Activated naive CD4-positive, alpha-beta T cell treated with anti-CD3 and anti-CD28 coated beads, Interleukin-2, amount 10 ng/mL, durations not matched to agents 7 days and 5 days (primary cell): ENCODE measurements around the gene RBX1.
"Not testable (repeated sequence)": the region's sequence is repeated elsewhere in the genome, so short reads cannot be mapped to it uniquely, and the experiment has no call there.

ENCODE experiments used
- CTCF ChIA-PET: fragments of 350-600 bp; sonication (Branson Sonifier 250); formaldehyde crosslinking; loops from one replicate; lab custom pipeline; 2021; ENCODE audit warnings: antibody characterized with exemption; lab: Charles Lee
- DNase-seq: peaks from one replicate; pipeline ENCODE4 v3.0.0-alpha.2; 2020
- H3K27ac Mint-ChIP-seq: one replicate; pipeline ENCODE4 v1.8.0; 2021; ENCODE audit warnings: mild to moderate bottlenecking, moderate library complexity, mixed read lengths
- H3K27me3 Mint-ChIP-seq: one replicate; pipeline ENCODE4 v1.8.0; 2021; ENCODE audit warnings: mild to moderate bottlenecking, mixed read lengths
- H3K36me3 Mint-ChIP-seq: one replicate; pipeline ENCODE4 v1.8.0; 2021; ENCODE audit warnings: mixed read lengths
- H3K4me1 Mint-ChIP-seq: one replicate; pipeline ENCODE4 v1.8.0; 2021; ENCODE audit warnings: mixed read lengths
- H3K4me3 Mint-ChIP-seq: one replicate; pipeline ENCODE4 v1.8.0; 2021; ENCODE audit warnings: mild to moderate bottlenecking, moderate library complexity, mixed read lengths
- H3K9me3 Mint-ChIP-seq: one replicate; pipeline ENCODE4 v1.8.0; 2021; ENCODE audit warnings: mixed read lengths

RBX1 gene

GRCh38 chr22:40950962-40951794 is at the start of gene RBX1:
Gene RBX1, plus strand, starts transcription at chr22:40951378. Its CDS starts 21 bp downstream, at chr22:40951399.
- peak within 1 kb of the TSS; percentile 99 for H3K27ac Mint-ChIP-seq

GRCh38 chr22:40904101-40904500 is 47.1 kb upstream of the RBX1 start:
- Mint-ChIP-seq H3K27ac (no peak overlapping the region), H3K27me3 (no peaks in the 10 kb centered on the region)
- CTCF ChIA-PET: interaction anchor here (1.2 to 1.4 kb wide), 2 partner anchors 10 to 467 kb away, joined by 3 to 6 read pairs; no protein-coding TSS in a partner anchor

More at GRCh38 chr22:40950962-40951794, at the start of gene RBX1:
- Mint-ChIP-seq H3K9me3 (no peaks in the 10 kb centered on the region), H3K4me3 (peak within 1 kb of the TSS; percentile 98), H3K4me1 (peaks cover 35% of the 10 kb centered on the region), H3K36me3 (peaks cover 26% of the 10 kb centered on the region), H3K27me3 (peaks cover 6% of the 10 kb centered on the region)
- peak; percentile 99 for DNase-seq
- CTCF ChIA-PET: interaction anchor here (1.5 to 1.8 kb wide), 2 partner anchors 28 to 287 kb away, joined by 4 to 7 read pairs; no protein-coding TSS in a partner anchor

GRCh38 chr22:40908895-40909294 is 42.3 kb upstream of the RBX1 start:
- DNase-seq: no peak
- CTCF ChIA-PET: interaction anchor here (2.1 kb wide), 1 partner anchor 10 kb away, joined by 8 read pairs; no protein-coding TSS in a partner anchor
- Mint-ChIP-seq H3K4me1 (no peaks in the 10 kb centered on the region), H3K9me3 (no peaks in the 10 kb centered on the region), H3K27ac (no peak overlapping the region), H3K27me3 (no peaks in the 10 kb centered on the region), H3K36me3 (peaks cover 4% of the 10 kb centered on the region), H3K4me3 (no peak overlapping the region)

More at GRCh38 chr22:40904101-40904500, 47.1 kb upstream of the RBX1 start:
- Mint-ChIP-seq H3K4me1 (peaks cover 2% of the 10 kb centered on the region), H3K4me3 (no peak overlapping the region), H3K9me3 (no peaks in the 10 kb centered on the region), H3K36me3 (peaks cover 2% of the 10 kb centered on the region)
- no peak for DNase-seq

- no peaks in the 10 kb centered on the region for H3K27me3 Mint-ChIP-seq
- H3K36me3 Mint-ChIP-seq: peaks cover 7% of the 10 kb centered on the region
- H3K9me3 Mint-ChIP-seq: no peaks in the 10 kb centered on the region
- no peak for DNase-seq
- no peaks in the 10 kb centered on the region for H3K4me1 Mint-ChIP-seq
- no peak overlapping the region for H3K27ac Mint-ChIP-seq
- no peak overlapping the region for H3K4me3 Mint-ChIP-seq
- CTCF ChIA-PET: interaction anchor here (2.0 kb wide), 1 partner anchor 11 kb away, joined by 8 read pairs; no protein-coding TSS in a partner anchor
Measured at GRCh38 chr22:40911772-40912171, 39.4 kb upstream of the RBX1 start.

- not testable (repeated sequence) for H3K36me3 Mint-ChIP-seq, H3K4me1 Mint-ChIP-seq, H3K27ac Mint-ChIP-seq, H3K27me3 Mint-ChIP-seq, DNase-seq, H3K4me3 Mint-ChIP-seq, H3K9me3 Mint-ChIP-seq
- CTCF ChIA-PET: interaction anchor here (2.0 kb wide), 1 partner anchor 9 kb away, joined by 8 read pairs; no protein-coding TSS in a partner anchor
Measured at GRCh38 chr22:40912987-40913386, 38.2 kb upstream of the RBX1 start.

- no peak for DNase-seq
- CTCF ChIA-PET: interaction anchor here (1.6 kb wide), 1 partner anchor 318 kb away, joined by 7 read pairs; no protein-coding TSS in a partner anchor
Measured at GRCh38 chr22:40919446-40919845, 31.7 kb upstream of the RBX1 start.

GRCh38 chr22:40920526-40920925 is 30.7 kb upstream of the RBX1 start:
- no peak overlapping the region for H3K4me3 Mint-ChIP-seq
- no peak for DNase-seq
- H3K36me3 Mint-ChIP-seq: peaks cover 11% of the 10 kb centered on the region
- no peaks in the 10 kb centered on the region for H3K27me3 Mint-ChIP-seq
- H3K27ac Mint-ChIP-seq: no peak overlapping the region
- CTCF ChIA-PET: interaction anchor here (0.7 to 5.3 kb wide), 2 partner anchors 137 to 316 kb away, joined by 4 to 113 read pairs; no protein-coding TSS in a partner anchor
- peaks cover 4% of the 10 kb centered on the region for H3K4me1 Mint-ChIP-seq
- H3K9me3 Mint-ChIP-seq: no peaks in the 10 kb centered on the region

More at GRCh38 chr22:40919446-40919845, 31.7 kb upstream of the RBX1 start:
- Mint-ChIP-seq H3K36me3 (peaks cover 11% of the 10 kb centered on the region), H3K27me3 (no peaks in the 10 kb centered on the region), H3K4me3 (no peak overlapping the region), H3K4me1 (peaks cover 4% of the 10 kb centered on the region), H3K27ac (no peak overlapping the region), H3K9me3 (no peaks in the 10 kb centered on the region)

- peaks cover 12% of the 10 kb centered on the region for H3K36me3 Mint-ChIP-seq
Measured at GRCh38 chr22:40922484-40923303, 28.5 kb upstream of the RBX1 start.

GRCh38 chr22:40928657-40929056 is 22.5 kb upstream of the RBX1 start:
- H3K36me3 Mint-ChIP-seq: peaks cover 8% of the 10 kb centered on the region
- no peak overlapping the region for H3K4me3 Mint-ChIP-seq
- no peak overlapping the region for H3K27ac Mint-ChIP-seq
- no peaks in the 10 kb centered on the region for H3K27me3 Mint-ChIP-seq
- no peaks in the 10 kb centered on the region for H3K9me3 Mint-ChIP-seq
- CTCF ChIA-PET: interaction anchor here (1.4 kb wide), 1 partner anchor 309 kb away, joined by 8 read pairs; no protein-coding TSS in a partner anchor
- DNase-seq: no peak
- no peaks in the 10 kb centered on the region for H3K4me1 Mint-ChIP-seq

More at GRCh38 chr22:40922484-40923303, 28.5 kb upstream of the RBX1 start:
- Mint-ChIP-seq H3K4me3 (no peak overlapping the region), H3K4me1 (peaks cover 4% of the 10 kb centered on the region), H3K27me3 (no peaks in the 10 kb centered on the region), H3K9me3 (no peaks in the 10 kb centered on the region), H3K27ac (peak overlapping the region; percentile 2)
- CTCF ChIA-PET: interaction anchor here (0.6 to 5.3 kb wide), 41 partner anchors 8 to 591 kb away, joined by 3 to 113 read pairs (median 4); partner anchors contain the start of gene CHADL
- peak; percentile 21 for DNase-seq

GRCh38 chr22:40932396-40932795 is 18.8 kb upstream of the RBX1 start:
- Mint-ChIP-seq H3K9me3 (no peaks in the 10 kb centered on the region), H3K36me3 (no peaks in the 10 kb centered on the region)
- CTCF ChIA-PET: interaction anchor here (0.8 kb wide), 1 partner anchor 10 kb away, joined by 4 read pairs; no protein-coding TSS in a partner anchor

GRCh38 chr22:40939202-40939601 is 12.0 kb upstream of the RBX1 start:
- H3K36me3 Mint-ChIP-seq: no peaks in the 10 kb centered on the region
- no peaks in the 10 kb centered on the region for H3K27me3 Mint-ChIP-seq
- H3K4me1 Mint-ChIP-seq: no peaks in the 10 kb centered on the region
- H3K4me3 Mint-ChIP-seq: no peak overlapping the region
- CTCF ChIA-PET: no interaction called here
- no peak for DNase-seq
- H3K9me3 Mint-ChIP-seq: no peaks in the 10 kb centered on the region
- H3K27ac Mint-ChIP-seq: no peak overlapping the region

More at GRCh38 chr22:40932396-40932795, 18.8 kb upstream of the RBX1 start:
- H3K27ac Mint-ChIP-seq: no peak overlapping the region
- no peak overlapping the region for H3K4me3 Mint-ChIP-seq
- no peaks in the 10 kb centered on the region for H3K4me1 Mint-ChIP-seq
- H3K27me3 Mint-ChIP-seq: no peaks in the 10 kb centered on the region
- DNase-seq: no peak

GRCh38 chr22:40951795-40952605 is 822 bp downstream of the RBX1 start:
- Mint-ChIP-seq H3K36me3 (peaks cover 26% of the 10 kb centered on the region), H3K9me3 (no peaks in the 10 kb centered on the region), H3K4me3 (peak overlapping the region; percentile 98), H3K4me1 (peaks cover 35% of the 10 kb centered on the region), H3K27ac (peak overlapping the region; percentile 99), H3K27me3 (peaks cover 6% of the 10 kb centered on the region)
- CTCF ChIA-PET: interaction anchor here (1.5 to 1.8 kb wide), 2 partner anchors 29 to 286 kb away, joined by 4 to 7 read pairs; no protein-coding TSS in a partner anchor
- DNase-seq: no peak

GRCh38 chr22:40953471-40953870 is 2.3 kb downstream of the RBX1 start:
- peak overlapping the region; percentile 98 for H3K4me3 Mint-ChIP-seq
- peaks cover 37% of the 10 kb centered on the region for H3K4me1 Mint-ChIP-seq
- H3K36me3 Mint-ChIP-seq: peaks cover 31% of the 10 kb centered on the region
- peak overlapping the region; percentile 62 for H3K27ac Mint-ChIP-seq
- peaks cover 6% of the 10 kb centered on the region for H3K27me3 Mint-ChIP-seq
- CTCF ChIA-PET: no interaction called here
- no peak for DNase-seq
- no peaks in the 10 kb centered on the region for H3K9me3 Mint-ChIP-seq
